Hepatocyte (in vitro differentiated cells): Measurements from ENCODE around the gene PDE3B. TPM values are rescaled to one million over a fixed set of nuclear protein-coding genes. Genes with fewer than 3 reads are reported as not detected.
"Not testable (repeated sequence)": the region's sequence is repeated elsewhere in the genome, so short reads cannot be mapped to it uniquely, and the experiment has no call there.

Experiments
- DNase-seq: peaks from one replicate; pipeline ENCODE4 v3.0.0-alpha.2; 2016; ENCODE audit warnings: low spot score
- H2AFZ ChIP-seq: fragments of 200-600 bp; sonication (generic); 2 replicates; pipeline ENCODE4 v1.6.0; 2016; ENCODE audit warnings: antibody characterized with exemption, mild to moderate bottlenecking
- H3K27ac ChIP-seq: fragments of 200-600 bp; sonication (generic); 2 replicates; pipeline ENCODE4 v1.5.1; 2016; ENCODE audit warnings: mild to moderate bottlenecking
- H3K27me3 ChIP-seq: fragments of 200-600 bp; sonication (generic); 2 replicates; pipeline ENCODE4 v1.6.1; 2016
- H3K36me3 ChIP-seq: fragments of 200-600 bp; sonication (generic); replicated peaks from 2 replicates; pipeline ENCODE4 v1.5.1; 2016; ENCODE audit warnings: low read depth; ENCODE audit not compliant: insufficient read depth
- H3K4me1 ChIP-seq: fragments of 200-600 bp; sonication (generic); 2 replicates; pipeline ENCODE4 v1.5.1; 2016; ENCODE audit warnings: mild to moderate bottlenecking, moderate library complexity; ENCODE audit not compliant: insufficient read depth
- H3K4me2 ChIP-seq: fragments of 200-600 bp; sonication (generic); 2 replicates; pipeline ENCODE4 v1.6.0; 2016
- H3K4me3 ChIP-seq: fragments of 200-600 bp; sonication (generic); 2 replicates; pipeline ENCODE4 v1.5.1; 2016; ENCODE audit warnings: mild to moderate bottlenecking
- H3K79me2 ChIP-seq: fragments of 200-600 bp; sonication (generic); 2 replicates; pipeline ENCODE4 v1.6.0; 2017; ENCODE audit warnings: mild to moderate bottlenecking
- H3K9me2 ChIP-seq: fragments of 200-600 bp; sonication (generic); replicated peaks from 2 replicates; pipeline ENCODE4 v1.6.0; 2017; ENCODE audit warnings: mild to moderate bottlenecking; ENCODE audit not compliant: insufficient read depth
- H3K9me3 ChIP-seq: fragments of 200-600 bp; sonication (generic); 2 replicates; pipeline ENCODE4 v1.5.1; 2016; ENCODE audit warnings: low read depth, mild to moderate bottlenecking
- H4K20me1 ChIP-seq: fragments of 200-600 bp; sonication (generic); 2 replicates; pipeline ENCODE4 v1.6.0; 2016; ENCODE audit warnings: mild to moderate bottlenecking; ENCODE audit not compliant: insufficient read depth, poor library complexity, severe bottlenecking
- CTCF ChIP-seq: fragments of 200-600 bp; sonication (generic); IDR thresholded peaks from 2 replicates; pipeline ENCODE4 v1.5.1; 2016; ENCODE audit warnings: antibody characterized with exemption, mild to moderate bottlenecking; ENCODE audit not compliant: poor library complexity
- EZH2 ChIP-seq: fragments of 200-600 bp; sonication (generic); IDR thresholded peaks from 2 replicates; pipeline ENCODE4 v1.6.1; 2016; ENCODE audit warnings: antibody characterized with exemption, mild to moderate bottlenecking, borderline replicate concordance
- EZH2phosphoT487 ChIP-seq: fragments of 200-600 bp; sonication (generic); IDR thresholded peaks from one replicate; pipeline ENCODE4 v1.6.1; 2018; ENCODE audit warnings: antibody characterized with exemption, mild to moderate bottlenecking, low read depth, moderate library complexity; ENCODE audit not compliant: unreplicated experiment, severe bottlenecking
- WGBS: methylation state at CpG from one replicate; pipeline ENCODE4 v1.1.6; 2016; ENCODE audit warnings: low lambda C conversion rate; ENCODE audit errors: missing lambda C conversion rate; 5-methylcytosine and 5-hydroxymethylcytosine counted together
- polyA plus RNA-seq: library from polyadenylated mRNA; unstranded; fragments of >200 nt; fragmentation: Nextera tagmentation; extraction: Ambion mirVana; gene quantifications from 2 replicates; pipeline ENCODE4 v1.2.1, GENCODE V29; 2016
- total RNA-seq: library from RNA; depleted of rRNA; stranded (reverse); fragments of >200 nt; gene quantifications from 2 replicates; pipeline ENCODE4 v1.2.3, GENCODE V29; 2014

Gene PDE3B
- total and polyA plus RNA-seq, 2 experiments from 2014 or later = 15.8 to 46.3 TPM

GRCh38 chr11:14623036-14623435, 20.6 kb upstream of the PDE3B start:
- Histone ChIP-seq H3K4me1 (peaks cover 46% of the 10 kb centered on the region), H3K27ac (peak overlapping the region; percentile 22), H3K4me2 (no peak overlapping the region), H3K4me3 (no peak overlapping the region), H3K9me2 (no peaks in the 10 kb centered on the region), H3K79me2 (no peaks in the 10 kb centered on the region), H2AFZ (no peak overlapping the region), H3K9me3 (no peaks in the 10 kb centered on the region), H3K27me3 (no peaks in the 10 kb centered on the region), H3K36me3 (no peaks in the 10 kb centered on the region), H4K20me1 (no peaks in the 10 kb centered on the region)
- DNase-seq = no peak
- WGBS = 93% methylated on average over 3 of the region's 3 CpGs
- no peak for TF ChIP-seq EZH2
- TF ChIP-seq EZH2phosphoT487 = no peak
- TF ChIP-seq CTCF = no peak

- 80% methylated on average over 3 of the region's 3 CpGs for WGBS
Measured at GRCh38 chr11:14625586-14626205, 17.9 kb upstream of the PDE3B start.

DNA sequence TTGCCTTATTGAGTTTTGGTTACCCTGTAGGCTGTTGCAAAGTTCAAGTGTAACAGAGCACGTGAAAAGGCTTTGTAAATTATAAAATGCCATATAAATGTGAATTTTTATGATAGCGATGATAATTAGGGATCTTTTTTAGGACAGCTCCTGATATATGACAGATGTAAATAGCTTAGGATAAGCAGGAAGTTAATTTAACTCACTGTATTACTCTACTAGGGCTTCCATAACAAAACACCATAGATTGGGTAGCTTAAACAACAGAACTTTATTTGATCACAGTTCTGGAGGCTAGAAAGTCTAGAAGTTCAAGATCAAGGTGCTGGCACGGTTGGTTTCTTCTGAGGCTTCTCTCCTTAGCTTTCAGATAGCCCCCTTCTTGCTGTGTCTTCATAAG, 17.0 kb upstream of the PDE3B start:
- Histone ChIP-seq H3K9me2 (no peaks in the 10 kb centered on the region), H3K79me2 (no peaks in the 10 kb centered on the region), H3K36me3 (no peaks in the 10 kb centered on the region), H3K4me3 (no peak overlapping the region), H3K9me3 (no peaks in the 10 kb centered on the region), H3K27ac (no peak overlapping the region), H4K20me1 (no peaks in the 10 kb centered on the region), H2AFZ (no peak overlapping the region), H3K27me3 (no peaks in the 10 kb centered on the region), H3K4me1 (peaks cover 11% of the 10 kb centered on the region), H3K4me2 (no peak overlapping the region)
- DNase-seq = no peak
- no peak for TF ChIP-seq EZH2phosphoT487
- TF ChIP-seq EZH2 = no peak
- no peak for TF ChIP-seq CTCF
- 92% methylated on average over 3 of the region's 3 CpGs for WGBS

More at GRCh38 chr11:14625586-14626205, 17.9 kb upstream of the PDE3B start:
- H2AFZ ChIP-seq = no peak overlapping the region
- H3K36me3 ChIP-seq = no peaks in the 10 kb centered on the region
- TF ChIP-seq EZH2phosphoT487 = no peak
- TF ChIP-seq EZH2 = no peak
- no peak for TF ChIP-seq CTCF
- no peaks in the 10 kb centered on the region for H3K9me3 ChIP-seq
- H4K20me1 ChIP-seq = no peaks in the 10 kb centered on the region
- H3K27ac ChIP-seq = no peak overlapping the region
- H3K27me3 ChIP-seq = no peaks in the 10 kb centered on the region
- H3K4me3 ChIP-seq = no peak overlapping the region
- no peaks in the 10 kb centered on the region for H3K9me2 ChIP-seq
- H3K79me2 ChIP-seq = no peaks in the 10 kb centered on the region
- peaks cover 21% of the 10 kb centered on the region for H3K4me1 ChIP-seq
- no peak overlapping the region for H3K4me2 ChIP-seq
- no peak for DNase-seq

DNA sequence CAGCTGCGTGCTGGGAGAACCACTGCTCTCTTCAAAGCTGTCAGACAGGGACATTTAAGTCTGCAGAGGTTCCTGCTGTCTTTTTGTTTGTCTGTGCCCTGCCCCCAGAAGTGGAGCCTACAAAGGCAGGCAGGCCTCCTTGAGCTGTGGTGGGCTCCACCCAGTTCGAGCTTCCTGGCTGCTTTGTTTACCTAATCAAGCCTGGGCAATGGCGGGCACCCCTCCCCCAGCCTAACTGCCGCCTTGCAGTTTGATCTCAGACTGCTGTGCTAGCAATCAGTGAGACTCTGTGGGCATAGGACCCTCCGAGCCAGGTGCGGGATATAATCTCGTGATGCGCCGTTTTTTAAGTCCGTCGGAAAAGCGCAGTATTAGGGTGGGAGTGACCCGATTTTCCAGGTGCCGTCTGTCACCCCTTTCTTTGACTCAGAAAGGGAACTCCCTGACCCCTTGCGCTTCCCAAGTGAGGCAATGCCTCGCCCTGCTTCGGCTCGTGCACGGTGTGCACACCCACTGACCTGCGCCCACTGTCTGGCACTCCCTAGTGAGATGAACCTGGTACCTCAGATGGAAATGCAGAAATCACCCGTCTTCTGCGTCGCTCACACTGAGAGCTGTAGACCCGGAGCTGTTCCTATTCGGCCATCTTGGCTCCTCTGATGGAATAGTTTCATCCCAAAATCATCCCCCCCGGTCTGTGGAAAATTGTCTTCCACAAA, 9.9 kb upstream of the PDE3B start:
- H3K4me2 ChIP-seq, DNase-seq, H3K9me3 ChIP-seq, H3K9me2 ChIP-seq, H3K27ac ChIP-seq, H3K27me3 ChIP-seq, H3K4me3 ChIP-seq, H2AFZ ChIP-seq, H3K36me3 ChIP-seq, H3K79me2 ChIP-seq, H4K20me1 ChIP-seq: not testable (repeated sequence)
- WGBS = 88% methylated on average over 17 of the region's 26 CpGs
- peaks cover 12% of the 10 kb centered on the region for H3K4me1 ChIP-seq
